Measurements from ENCODE around the gene DOCK4.

Gene DOCK4

DNA sequence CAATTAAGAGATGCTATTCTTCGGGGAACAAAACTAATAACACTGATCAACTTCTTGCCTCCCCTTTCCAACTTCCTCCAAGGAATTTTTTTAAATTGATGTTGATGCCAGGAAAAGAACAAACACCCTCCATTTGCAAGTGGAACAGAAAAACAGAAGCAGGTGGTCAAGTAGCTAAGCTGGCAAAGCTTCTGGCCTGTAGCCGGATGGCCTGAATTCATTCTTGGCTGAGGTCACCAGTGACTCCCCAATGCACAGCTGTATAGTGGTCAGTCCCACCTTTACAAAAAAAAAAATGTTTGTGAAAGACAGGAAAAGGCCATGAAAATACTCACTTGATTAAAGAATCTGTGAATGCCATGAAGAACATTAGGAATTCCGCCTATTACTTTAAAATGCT is 39.1 kb downstream of the DOCK4 start:
- TF ChIP-seq, protein P1, sequence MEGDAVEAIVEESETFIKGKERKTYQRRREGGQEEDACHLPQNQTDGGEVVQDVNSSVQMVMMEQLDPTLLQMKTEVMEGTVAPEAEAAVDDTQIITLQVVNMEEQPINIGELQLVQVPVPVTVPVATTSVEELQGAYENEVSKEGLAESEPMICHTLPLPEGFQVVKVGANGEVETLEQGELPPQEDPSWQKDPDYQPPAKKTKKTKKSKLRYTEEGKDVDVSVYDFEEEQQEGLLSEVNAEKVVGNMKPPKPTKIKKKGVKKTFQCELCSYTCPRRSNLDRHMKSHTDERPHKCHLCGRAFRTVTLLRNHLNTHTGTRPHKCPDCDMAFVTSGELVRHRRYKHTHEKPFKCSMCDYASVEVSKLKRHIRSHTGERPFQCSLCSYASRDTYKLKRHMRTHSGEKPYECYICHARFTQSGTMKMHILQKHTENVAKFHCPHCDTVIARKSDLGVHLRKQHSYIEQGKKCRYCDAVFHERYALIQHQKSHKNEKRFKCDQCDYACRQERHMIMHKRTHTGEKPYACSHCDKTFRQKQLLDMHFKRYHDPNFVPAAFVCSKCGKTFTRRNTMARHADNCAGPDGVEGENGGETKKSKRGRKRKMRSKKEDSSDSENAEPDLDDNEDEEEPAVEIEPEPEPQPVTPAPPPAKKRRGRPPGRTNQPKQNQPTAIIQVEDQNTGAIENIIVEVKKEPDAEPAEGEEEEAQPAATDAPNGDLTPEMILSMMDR (IDR thresholded peaks at IDR 0.05; ENCODE audit: extremely low read depth, missing control alignments), result no peak
- no peak for DNase-seq (ENCODE audit: low spot score)

DNA sequence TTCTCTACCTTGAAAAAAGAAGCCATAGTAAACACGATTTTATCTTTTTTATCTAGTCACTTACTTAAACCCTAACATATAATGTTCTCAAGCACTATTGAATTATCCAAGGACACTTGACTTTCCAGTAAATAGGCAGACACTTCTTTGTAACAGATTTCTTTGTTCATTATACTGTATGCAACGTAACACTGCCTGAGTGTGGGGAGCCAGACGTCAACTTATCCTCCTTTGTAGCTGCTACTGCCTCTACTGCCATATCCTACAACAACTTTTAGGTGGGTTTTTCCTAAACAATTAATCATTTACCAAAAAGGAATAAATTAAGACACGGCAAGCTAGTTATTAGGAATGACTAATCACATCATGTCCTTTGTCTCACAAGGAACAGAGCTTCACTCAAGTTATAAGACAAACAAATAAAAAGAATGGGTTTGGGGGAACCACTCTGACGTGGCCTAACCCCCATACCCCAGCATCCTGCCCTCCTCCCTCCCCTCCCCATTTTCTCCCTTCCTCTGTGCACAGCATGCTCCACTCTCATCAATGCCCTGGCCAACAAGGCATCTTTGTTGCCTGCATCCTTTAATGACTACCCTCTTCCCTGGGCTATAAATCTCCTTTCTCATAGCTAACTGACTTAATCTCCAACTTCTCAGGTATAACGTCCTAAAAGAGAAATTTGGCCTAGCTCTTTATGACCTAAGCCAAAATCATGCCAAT is 43.3 kb downstream of the DOCK4 start:
- no peak for DNase-seq (ENCODE audit: low spot score)
- TF ChIP-seq, protein P1 (IDR thresholded peaks at IDR 0.05; ENCODE audit: extremely low read depth, missing control alignments), result no peak

DNA sequence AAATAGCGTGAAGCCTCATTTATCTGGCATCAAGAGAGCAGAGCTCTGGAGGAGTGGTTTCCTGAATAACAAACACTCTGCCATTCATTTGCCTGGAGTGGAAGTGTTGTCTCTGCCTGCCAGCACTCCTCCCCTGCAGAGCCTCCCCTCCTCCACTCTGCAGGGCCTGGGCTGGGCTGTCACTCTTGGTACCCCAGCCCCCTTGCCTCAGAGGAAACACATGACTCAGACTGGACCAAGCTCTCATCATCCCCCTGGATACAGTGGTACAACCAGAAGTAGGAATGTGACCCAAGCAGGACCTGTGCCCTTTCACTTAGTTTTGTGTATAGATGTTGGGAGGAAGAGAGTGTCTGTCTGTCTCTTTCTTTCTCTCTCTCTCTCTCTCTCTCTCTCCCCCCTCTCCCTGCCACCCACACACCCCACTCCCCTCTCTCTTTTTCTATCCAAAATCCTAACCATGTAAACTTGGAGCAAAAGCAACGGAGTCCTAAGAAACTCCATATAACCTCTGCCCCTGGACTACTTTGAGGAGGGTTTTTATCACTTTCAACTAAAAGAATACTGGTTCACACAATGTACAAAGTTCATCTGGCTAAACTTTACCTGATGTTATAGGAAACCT is 43.9 kb downstream of the DOCK4 start:
- TF ChIP-seq, protein P1 (IDR thresholded peaks at IDR 0.05; ENCODE audit: extremely low read depth, missing control alignments), result no peak
- DNase-seq (ENCODE audit: low spot score), result no peak

DNA sequence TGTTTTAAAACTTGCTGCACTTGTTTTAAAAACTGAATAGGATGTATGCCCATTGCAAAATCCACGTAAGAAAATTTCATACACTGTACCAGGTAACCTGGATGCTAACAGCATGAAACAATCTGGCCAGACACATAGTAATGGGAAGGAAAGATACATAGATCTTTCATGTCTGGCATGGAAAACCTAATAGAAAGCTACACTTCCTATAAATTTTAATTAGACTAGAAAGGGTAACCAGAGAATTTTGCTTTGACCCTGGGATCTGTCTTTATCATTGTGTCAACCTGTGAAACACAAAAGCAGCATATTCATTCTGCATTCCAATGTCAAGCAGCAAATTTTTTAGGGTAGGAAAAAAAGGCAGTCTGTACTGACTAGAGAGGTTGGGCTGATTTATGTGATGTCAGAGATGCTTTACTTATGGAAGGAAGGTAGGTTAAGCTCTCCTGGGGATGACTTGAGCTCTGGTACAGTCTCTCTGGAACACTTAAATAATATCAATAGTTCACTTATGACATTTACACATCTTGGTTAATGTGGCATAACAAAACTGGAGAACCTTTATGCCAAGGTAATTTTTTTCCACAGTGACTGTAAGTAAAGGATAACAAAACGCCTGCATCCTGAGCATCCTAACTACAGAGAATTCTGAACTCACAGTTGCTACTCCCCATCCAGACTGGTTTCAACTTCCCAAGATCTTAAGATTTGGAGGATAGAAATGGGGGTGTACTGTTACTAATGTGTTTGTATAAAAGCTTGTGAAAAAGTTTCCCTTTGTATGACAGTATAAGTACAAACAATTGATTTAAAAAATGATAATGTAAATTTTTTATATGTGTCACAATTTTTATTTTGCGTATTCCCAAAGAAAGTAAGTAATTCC is 44.7 kb downstream of the DOCK4 start:
- no peak for DNase-seq (ENCODE audit: low spot score)
- TF ChIP-seq, protein P1 (IDR thresholded peaks at IDR 0.05; ENCODE audit: extremely low read depth, missing control alignments), result no peak

DNA sequence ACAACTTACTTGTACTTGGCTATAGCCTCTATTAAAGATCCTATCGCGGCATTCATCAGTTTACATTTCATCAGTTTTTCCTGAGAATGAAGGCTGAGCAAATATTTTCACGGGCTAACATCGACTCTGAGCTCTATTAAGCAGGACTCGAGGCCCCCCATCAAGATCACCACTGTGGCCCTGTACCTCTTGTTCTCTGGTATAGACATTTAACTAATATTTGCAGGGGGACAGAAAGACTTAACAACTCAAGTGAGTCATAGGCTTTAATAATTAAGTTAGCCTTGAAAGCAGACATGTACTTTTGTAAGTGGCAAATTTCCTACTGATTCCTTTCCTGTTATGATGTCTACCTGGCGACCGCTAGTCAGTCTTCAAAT is 45.4 kb downstream of the DOCK4 start:
- TF ChIP-seq, protein P1 (IDR thresholded peaks at IDR 0.05; ENCODE audit: extremely low read depth, missing control alignments), result no peak

DNA sequence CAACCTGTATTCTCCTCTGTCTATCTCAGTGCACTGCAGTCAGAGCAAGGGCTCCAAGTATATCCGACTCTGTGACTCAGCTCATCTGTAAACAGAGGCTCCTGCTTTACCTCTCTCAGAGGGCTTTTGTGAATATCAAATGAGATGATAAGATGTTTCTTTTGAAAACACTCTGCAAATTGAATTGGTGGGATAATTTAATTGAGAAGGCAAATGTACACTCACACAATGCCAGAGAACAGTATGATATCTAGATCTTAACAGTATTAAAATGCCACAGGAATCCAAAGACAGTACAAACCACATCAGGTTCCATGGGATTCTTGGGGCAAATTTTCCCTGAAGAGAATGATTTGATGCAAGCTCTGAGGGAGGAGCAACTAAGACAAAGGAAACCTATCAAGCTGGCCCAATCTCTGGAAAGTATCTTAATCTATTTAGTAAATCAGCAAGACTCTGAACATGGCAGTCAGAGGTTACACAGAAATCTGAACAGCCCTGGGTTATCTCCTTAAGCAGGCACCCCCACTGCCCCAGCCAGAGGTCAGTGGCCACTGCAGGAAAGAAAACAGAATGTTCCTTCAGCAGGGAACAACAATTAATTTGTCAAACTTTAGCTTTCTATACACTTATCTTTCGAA is 45.9 kb downstream of the DOCK4 start:
- no peak for DNase-seq (ENCODE audit: low spot score)
- TF ChIP-seq, protein P1 (IDR thresholded peaks at IDR 0.05; ENCODE audit: extremely low read depth, missing control alignments), result no peak

More for the DNA sequence above, 45.4 kb downstream of the DOCK4 start:
- no peak for DNase-seq (ENCODE audit: low spot score)
